HCT116 (cell line): Measurements from ENCODE around the gene RIMS1. TPM values are rescaled to one million over a fixed set of nuclear protein-coding genes. Genes with fewer than 3 reads are reported as not detected.

Source experiments
- ATAC-seq: fragments of 200-7000 bp; cut with Tn5 transposase; 2 replicates; pipeline ENCODE4 v1.9.1; 2020; ENCODE audit warnings: mild to moderate bottlenecking, moderate library complexity
- BruUV-seq: library from RNA; stranded (reverse); fragments of 400-500 nt; replicated peaks from 2 replicates; lab custom pipeline; 2021; lab: Mats Ljungman, UMichigan
- CTCF ChIA-PET: fragments of 300-600 bp; sonication (Branson Sonifier 250); formaldehyde crosslinking; loops from one replicate; lab custom pipeline; 2021; ENCODE audit warnings: antibody characterized with exemption; lab: Charles Lee
- POLR2A ChIA-PET: fragments of 300-600, 350-600 bp; sonication (Branson Sonifier 250); formaldehyde crosslinking; loops from one replicate; lab custom pipeline; 2021; ENCODE audit warnings: antibody characterized with exemption; lab: Charles Lee
- RAD21 ChIA-PET, 2 experiments: fragments of 300-600 bp; sonication (Branson Sonifier 250); formaldehyde crosslinking; loops; one replicate each; lab custom pipeline; 2023; ENCODE audit warnings: low total read pairs in 2 of 2; ENCODE audit not compliant: uncharacterized antibody in 2 of 2, unreplicated experiment in 2 of 2, low non-redundant PET in 1 of 2; lab: Charles Lee
- DNase-seq: peaks from one replicate; pipeline ENCODE4 v3.0.0-alpha.2; 2010; ENCODE audit warnings: low read depth, low spot score
- H2AFZ ChIP-seq: fragments of 200-600 bp; shearing (Covaris generic), sonication (generic); 2 replicates; pipeline ENCODE4 v1.6.1; 2017; ENCODE audit warnings: low read depth, mixed run types, mixed read lengths, antibody characterized with exemption, low read length; ENCODE audit not compliant: poor library complexity, severe bottlenecking
- H3K27ac ChIP-seq: 2 replicates; pipeline ENCODE4 v1.5.1; 2012; ENCODE audit warnings: low read depth, low read length
- H3K27me3 ChIP-seq: fragments of 200-600 bp; sonication (generic); 2 replicates; pipeline ENCODE4 v1.6.1; 2016; ENCODE audit warnings: mixed run types, low read length, mixed read lengths; ENCODE audit not compliant: insufficient read depth
- H3K36me3 ChIP-seq, 2 experiments: fragments of 200-500 bp in 1 of 2; fragments of 200-600 bp in 1 of 2; sonication (Bioruptor generic) in 1 of 2; sonication (generic) in 1 of 2; 2 replicates each; pipeline versions ENCODE4 v1.5.1 to v1.6.1; 2014 to 2016; ENCODE audit warnings: low read length in 2 of 2, inconsistent platforms in 1 of 2, mixed read lengths in 1 of 2, mixed run types in 1 of 2; ENCODE audit not compliant: insufficient read depth in 2 of 2, control insufficient read depth in 1 of 2
- H3K4me1 ChIP-seq, 2 experiments: fragments of 200-600 bp in 1 of 2; sonication (generic) in 1 of 2; 2 replicates each; pipeline versions ENCODE4 v1.5.1 to v1.6.1; 2012 to 2017; ENCODE audit warnings: low read length in 2 of 2, inconsistent platforms in 1 of 2, mild to moderate bottlenecking in 1 of 2, mixed read lengths in 1 of 2, mixed run types in 1 of 2, moderate library complexity in 1 of 2; ENCODE audit not compliant: insufficient read depth in 2 of 2, control insufficient read depth in 1 of 2
- H3K4me2 ChIP-seq: fragments of 200-600 bp; sonication (generic); 2 replicates; pipeline ENCODE4 v1.6.1; 2017; ENCODE audit warnings: mixed run types, low read length, mixed read lengths
- H3K4me3 ChIP-seq, 2 experiments: fragments of 200-600 bp in 1 of 2; sonication (generic) in 1 of 2; replicated peaks in 1 of 2; 2 replicates each; pipeline ENCODE4 v1.5.1; 2011 to 2016; ENCODE audit warnings: low read length in 2 of 2, control low read depth in 1 of 2, low read depth in 1 of 2, mild to moderate bottlenecking in 1 of 2, mixed read lengths in 1 of 2, mixed run types in 1 of 2
- H3K79me2 ChIP-seq: fragments of 200-600 bp; sonication (generic); 2 replicates; pipeline ENCODE4 v1.6.1; 2017; ENCODE audit warnings: mild to moderate bottlenecking, mixed run types, low read length, moderate library complexity, mixed read lengths; ENCODE audit not compliant: insufficient read depth
- H3K9ac ChIP-seq: fragments of 200-600 bp; sonication (generic); 2 replicates; pipeline ENCODE4 v1.6.1; 2016; ENCODE audit warnings: low read length, mixed read lengths
- H3K9me2 ChIP-seq: fragments of 200-600 bp; sonication (generic), shearing (Covaris generic); 2 replicates; pipeline ENCODE4 v1.6.1; 2017; ENCODE audit warnings: mixed run types, mild to moderate bottlenecking, moderate library complexity; ENCODE audit not compliant: insufficient read depth
- H3K9me3 ChIP-seq, 2 experiments: fragments of 200-500 bp in 1 of 2; fragments of 200-600 bp in 1 of 2; sonication (Bioruptor generic) in 1 of 2; sonication (generic) in 1 of 2; 2 replicates each; pipeline ENCODE4 v1.6.1; 2014 to 2017; ENCODE audit warnings: low read length in 2 of 2, mixed read lengths in 2 of 2, inconsistent platforms in 1 of 2, low read depth in 1 of 2, mild to moderate bottlenecking in 1 of 2, mixed run types in 1 of 2, moderate library complexity in 1 of 2; ENCODE audit not compliant: control insufficient read depth in 1 of 2, insufficient read depth in 1 of 2
- H4K20me1 ChIP-seq: fragments of 200-600 bp; sonication (generic), shearing (Covaris generic); 2 replicates; pipeline ENCODE4 v1.6.1; 2017; ENCODE audit warnings: mixed run types, mild to moderate bottlenecking, moderate library complexity; ENCODE audit not compliant: insufficient read depth
- CBX3 ChIP-seq: IDR thresholded peaks from 2 replicates; pipeline ENCODE4 v1.6.1; 2012; ENCODE audit warnings: low read depth
- EGR1 ChIP-seq: IDR thresholded peaks from 2 replicates; pipeline ENCODE4 v1.6.1; 2012; ENCODE audit warnings: low read depth
- ELF1 ChIP-seq: IDR thresholded peaks from 2 replicates; pipeline ENCODE4 v1.6.1; 2012; ENCODE audit warnings: low read depth, borderline replicate concordance
- JUND ChIP-seq: IDR thresholded peaks from 2 replicates; pipeline ENCODE4 v1.6.1; 2012
- POLR2A ChIP-seq: IDR thresholded peaks from 2 replicates; pipeline ENCODE4 v1.7.0; 2011; ENCODE audit warnings: borderline replicate concordance; ENCODE audit not compliant: insufficient read depth, insufficient read length; ENCODE audit errors: extremely low read depth
- POLR2AphosphoS5 ChIP-seq: IDR thresholded peaks from 2 replicates; pipeline ENCODE4 v1.6.1; 2011; ENCODE audit warnings: mild to moderate bottlenecking, low read depth, low read length, moderate library complexity
- RAD21 ChIP-seq: IDR thresholded peaks from 2 replicates; pipeline ENCODE4 v1.6.1; 2012; ENCODE audit warnings: low read depth, mild to moderate bottlenecking
- SP1 ChIP-seq: IDR thresholded peaks from 2 replicates; pipeline ENCODE4 v1.6.1; 2012; ENCODE audit warnings: low read depth
- TCF7L2 ChIP-seq: IDR thresholded peaks from 2 replicates; pipeline ENCODE4 v1.7.0; 2011; ENCODE audit warnings: borderline replicate concordance, inconsistent platforms; ENCODE audit not compliant: insufficient read depth, insufficient read length; ENCODE audit errors: extremely low read depth
- ZFX ChIP-seq: fragments of 450-650 bp; IDR thresholded peaks from 2 replicates; pipeline ENCODE4 v1.6.1; 2017
- ZNF274 ChIP-seq: fragments of 200-500 bp; sonication (Bioruptor generic); IDR thresholded peaks from 2 replicates; pipeline ENCODE4 v1.6.1; 2014; ENCODE audit warnings: mild to moderate bottlenecking, low read depth, low read length, inconsistent platforms
- intact Hi-C: fragments of 100-400 bp; cut with micrococcal nuclease; formaldehyde crosslinking; loops from 2 replicates; pipeline ENCODE4 v1.10.0; 2022
- total RNA-seq: library from RNA; stranded (reverse); gene quantifications from one replicate; pipeline ENCODE4 v1.2.1, GENCODE V29; 2021; ENCODE audit not compliant: unreplicated experiment
- TF ChIP-seq, protein P1 (sequence below): IDR thresholded peaks from 2 replicates; pipeline ENCODE4 v1.6.1; 2012
- TF ChIP-seq, protein P2 (sequence below): IDR thresholded peaks from 2 replicates; pipeline ENCODE4 v1.6.1; 2012; ENCODE audit warnings: low read depth
- TF ChIP-seq, protein P3 (sequence below): IDR thresholded peaks from 2 replicates; pipeline ENCODE4 v1.6.1; 2011; ENCODE audit warnings: mild to moderate bottlenecking, low read length, moderate library complexity; ENCODE audit not compliant: insufficient replicate concordance; ENCODE audit errors: extremely low read depth

Gene RIMS1
- total RNA-seq, 1 experiment from 2014 or later = not detected

DNA sequence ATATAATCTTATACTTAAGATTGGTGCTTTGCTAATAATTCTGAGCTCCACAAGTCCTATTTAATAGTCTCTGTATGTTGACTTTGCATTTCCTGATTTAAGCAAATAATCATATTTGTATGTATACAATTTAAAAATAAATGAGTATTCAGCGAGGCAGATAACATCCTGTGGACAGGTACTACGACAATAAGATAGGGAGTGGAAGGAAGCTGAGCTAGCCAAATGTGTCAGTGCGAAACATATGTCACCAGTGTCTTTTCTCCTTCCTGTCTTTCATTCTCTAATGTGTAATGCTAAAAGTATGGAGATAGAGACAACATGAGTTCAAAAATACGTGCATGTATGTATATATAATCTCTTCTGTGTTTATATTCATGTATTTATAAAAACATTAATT is 375.9 kb downstream of the RIMS1 start:
- Histone ChIP-seq H3K4me3 (no peak overlapping the region), H3K9ac (no peak overlapping the region), H3K9me3 (no peaks in the 10 kb centered on the region), H3K4me1 (no peaks in the 10 kb centered on the region), H3K9me2 (no peaks in the 10 kb centered on the region), H3K36me3 (no peaks in the 10 kb centered on the region), H2AFZ (no peak overlapping the region), H3K27ac (no peak overlapping the region), H3K27me3 (no peaks in the 10 kb centered on the region; the same call in 1 of the 2 replicates), H3K4me2 (no peak overlapping the region), H3K79me2 (no peaks in the 10 kb centered on the region), H4K20me1 (no peaks in the 10 kb centered on the region)
- ChIA-PET RAD21 (no interaction called here), POLR2A (no interaction called here), CTCF (no interaction called here)
- BruUV-seq = no TSS peak
- no peak for DNase-seq
- no peak for TF ChIP-seq RAD21
- no peak for TF ChIP-seq ZFX
- no peak for TF ChIP-seq CBX3
- TF ChIP-seq, protein P1, sequence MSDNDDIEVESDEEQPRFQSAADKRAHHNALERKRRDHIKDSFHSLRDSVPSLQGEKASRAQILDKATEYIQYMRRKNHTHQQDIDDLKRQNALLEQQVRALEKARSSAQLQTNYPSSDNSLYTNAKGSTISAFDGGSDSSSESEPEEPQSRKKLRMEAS = no peak
- TF ChIP-seq JUND = no peak
- no peak for TF ChIP-seq POLR2A
- no peak for TF ChIP-seq TCF7L2
- TF ChIP-seq EGR1 = no peak
- no peak for TF ChIP-seq ELF1
- TF ChIP-seq POLR2AphosphoS5 = no peak
- TF ChIP-seq, protein P2, sequence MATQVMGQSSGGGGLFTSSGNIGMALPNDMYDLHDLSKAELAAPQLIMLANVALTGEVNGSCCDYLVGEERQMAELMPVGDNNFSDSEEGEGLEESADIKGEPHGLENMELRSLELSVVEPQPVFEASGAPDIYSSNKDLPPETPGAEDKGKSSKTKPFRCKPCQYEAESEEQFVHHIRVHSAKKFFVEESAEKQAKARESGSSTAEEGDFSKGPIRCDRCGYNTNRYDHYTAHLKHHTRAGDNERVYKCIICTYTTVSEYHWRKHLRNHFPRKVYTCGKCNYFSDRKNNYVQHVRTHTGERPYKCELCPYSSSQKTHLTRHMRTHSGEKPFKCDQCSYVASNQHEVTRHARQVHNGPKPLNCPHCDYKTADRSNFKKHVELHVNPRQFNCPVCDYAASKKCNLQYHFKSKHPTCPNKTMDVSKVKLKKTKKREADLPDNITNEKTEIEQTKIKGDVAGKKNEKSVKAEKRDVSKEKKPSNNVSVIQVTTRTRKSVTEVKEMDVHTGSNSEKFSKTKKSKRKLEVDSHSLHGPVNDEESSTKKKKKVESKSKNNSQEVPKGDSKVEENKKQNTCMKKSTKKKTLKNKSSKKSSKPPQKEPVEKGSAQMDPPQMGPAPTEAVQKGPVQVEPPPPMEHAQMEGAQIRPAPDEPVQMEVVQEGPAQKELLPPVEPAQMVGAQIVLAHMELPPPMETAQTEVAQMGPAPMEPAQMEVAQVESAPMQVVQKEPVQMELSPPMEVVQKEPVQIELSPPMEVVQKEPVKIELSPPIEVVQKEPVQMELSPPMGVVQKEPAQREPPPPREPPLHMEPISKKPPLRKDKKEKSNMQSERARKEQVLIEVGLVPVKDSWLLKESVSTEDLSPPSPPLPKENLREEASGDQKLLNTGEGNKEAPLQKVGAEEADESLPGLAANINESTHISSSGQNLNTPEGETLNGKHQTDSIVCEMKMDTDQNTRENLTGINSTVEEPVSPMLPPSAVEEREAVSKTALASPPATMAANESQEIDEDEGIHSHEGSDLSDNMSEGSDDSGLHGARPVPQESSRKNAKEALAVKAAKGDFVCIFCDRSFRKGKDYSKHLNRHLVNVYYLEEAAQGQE = no peak
- no peak for TF ChIP-seq ZNF274
- TF ChIP-seq, protein P3, sequence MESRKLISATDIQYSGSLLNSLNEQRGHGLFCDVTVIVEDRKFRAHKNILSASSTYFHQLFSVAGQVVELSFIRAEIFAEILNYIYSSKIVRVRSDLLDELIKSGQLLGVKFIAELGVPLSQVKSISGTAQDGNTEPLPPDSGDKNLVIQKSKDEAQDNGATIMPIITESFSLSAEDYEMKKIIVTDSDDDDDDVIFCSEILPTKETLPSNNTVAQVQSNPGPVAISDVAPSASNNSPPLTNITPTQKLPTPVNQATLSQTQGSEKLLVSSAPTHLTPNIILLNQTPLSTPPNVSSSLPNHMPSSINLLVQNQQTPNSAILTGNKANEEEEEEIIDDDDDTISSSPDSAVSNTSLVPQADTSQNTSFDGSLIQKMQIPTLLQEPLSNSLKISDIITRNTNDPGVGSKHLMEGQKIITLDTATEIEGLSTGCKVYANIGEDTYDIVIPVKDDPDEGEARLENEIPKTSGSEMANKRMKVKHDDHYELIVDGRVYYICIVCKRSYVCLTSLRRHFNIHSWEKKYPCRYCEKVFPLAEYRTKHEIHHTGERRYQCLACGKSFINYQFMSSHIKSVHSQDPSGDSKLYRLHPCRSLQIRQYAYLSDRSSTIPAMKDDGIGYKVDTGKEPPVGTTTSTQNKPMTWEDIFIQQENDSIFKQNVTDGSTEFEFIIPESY = no peak
- no peak for TF ChIP-seq SP1
- ATAC-seq = no peak
- intact Hi-C loops = no loop called here
